ENCODE measurements around the gene TBC1D14.

TBC1D14 gene

GRCh38 chr4:7045961-7046921, 136.6 kb downstream of the TBC1D14 start:
- H3K27ac ChIP-seq, result no peak overlapping the region
- TF ChIP-seq ZFX (IDR thresholded peaks at IDR 0.05; ENCODE audit: borderline replicate concordance), result no peak
- TF ChIP-seq, protein P1, sequence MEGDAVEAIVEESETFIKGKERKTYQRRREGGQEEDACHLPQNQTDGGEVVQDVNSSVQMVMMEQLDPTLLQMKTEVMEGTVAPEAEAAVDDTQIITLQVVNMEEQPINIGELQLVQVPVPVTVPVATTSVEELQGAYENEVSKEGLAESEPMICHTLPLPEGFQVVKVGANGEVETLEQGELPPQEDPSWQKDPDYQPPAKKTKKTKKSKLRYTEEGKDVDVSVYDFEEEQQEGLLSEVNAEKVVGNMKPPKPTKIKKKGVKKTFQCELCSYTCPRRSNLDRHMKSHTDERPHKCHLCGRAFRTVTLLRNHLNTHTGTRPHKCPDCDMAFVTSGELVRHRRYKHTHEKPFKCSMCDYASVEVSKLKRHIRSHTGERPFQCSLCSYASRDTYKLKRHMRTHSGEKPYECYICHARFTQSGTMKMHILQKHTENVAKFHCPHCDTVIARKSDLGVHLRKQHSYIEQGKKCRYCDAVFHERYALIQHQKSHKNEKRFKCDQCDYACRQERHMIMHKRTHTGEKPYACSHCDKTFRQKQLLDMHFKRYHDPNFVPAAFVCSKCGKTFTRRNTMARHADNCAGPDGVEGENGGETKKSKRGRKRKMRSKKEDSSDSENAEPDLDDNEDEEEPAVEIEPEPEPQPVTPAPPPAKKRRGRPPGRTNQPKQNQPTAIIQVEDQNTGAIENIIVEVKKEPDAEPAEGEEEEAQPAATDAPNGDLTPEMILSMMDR (IDR thresholded peaks at IDR 0.05), result no peak

DNA sequence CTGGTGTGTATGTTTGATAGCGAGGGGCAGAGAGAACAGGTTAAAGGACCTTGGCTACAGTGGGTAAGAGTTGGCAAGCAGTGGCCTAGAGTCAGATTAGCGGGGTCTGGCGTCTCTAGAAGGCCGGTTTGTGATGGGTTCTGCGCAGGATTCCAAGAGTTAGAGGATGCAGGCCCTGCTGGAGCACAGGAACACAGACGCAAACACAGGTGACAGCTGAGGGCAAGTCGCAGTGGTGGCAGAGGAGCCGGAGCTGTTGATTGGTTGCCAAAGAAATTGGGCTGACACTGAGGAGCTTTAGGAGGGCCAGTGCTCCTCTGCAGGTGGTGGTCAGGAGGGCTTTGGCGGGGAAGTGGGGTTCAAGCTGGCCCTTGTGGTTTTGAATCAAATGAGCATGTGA, 137.3 kb downstream of the TBC1D14 start:
- no peak for TF ChIP-seq ZFX (IDR thresholded peaks at IDR 0.05; ENCODE audit: borderline replicate concordance)
- TF ChIP-seq, protein P1 (IDR thresholded peaks at IDR 0.05), result no peak
- no peak overlapping the region for H3K27ac ChIP-seq

GRCh38 chr4:7048642-7049041, 139.0 kb downstream of the TBC1D14 start:
- no peak overlapping the region for H3K27ac ChIP-seq
- no peak for TF ChIP-seq ZFX (IDR thresholded peaks at IDR 0.05; ENCODE audit: borderline replicate concordance)
- TF ChIP-seq, protein P1 (IDR thresholded peaks at IDR 0.05), result no peak

GRCh38 chr4:7049295-7049694, 139.7 kb downstream of the TBC1D14 start:
- no peak for TF ChIP-seq ZFX (IDR thresholded peaks at IDR 0.05; ENCODE audit: borderline replicate concordance)
- TF ChIP-seq, protein P1 (IDR thresholded peaks at IDR 0.05), result no peak
- H3K27ac ChIP-seq, result no peak overlapping the region

GRCh38 chr4:7049739-7050138, 140.1 kb downstream of the TBC1D14 start:
- no peak for TF ChIP-seq ZFX (IDR thresholded peaks at IDR 0.05; ENCODE audit: borderline replicate concordance)
- TF ChIP-seq, protein P1 (IDR thresholded peaks at IDR 0.05), result no peak
- H3K27ac ChIP-seq, result no peak overlapping the region

GRCh38 chr4:7050481-7051143, 141.0 kb downstream of the TBC1D14 start:
- H3K27ac ChIP-seq, result no peak overlapping the region
- TF ChIP-seq ZFX (IDR thresholded peaks at IDR 0.05; ENCODE audit: borderline replicate concordance), result no peak
- TF ChIP-seq, protein P1 (IDR thresholded peaks at IDR 0.05), result no peak

- H3K27ac ChIP-seq, result no peak overlapping the region
- TF ChIP-seq, protein P1 (IDR thresholded peaks at IDR 0.05), result no peak
- no peak for TF ChIP-seq ZFX (IDR thresholded peaks at IDR 0.05; ENCODE audit: borderline replicate concordance)
These were observed 141.5 kb downstream of the TBC1D14 start for GRCh38 chr4:7051144-7051495.
